GM12878 (cell line): ENCODE results near the gene NR1I3. TPM values are rescaled to one million over a fixed set of nuclear protein-coding genes. Genes with fewer than 3 reads are reported as not detected.

Experiments used
- ATAC-seq: fragments of 200-7000 bp; cut with Tn5 transposase; 3 replicates; pipeline ENCODE4 v1.9.1; 2020; ENCODE audit warnings: mild to moderate bottlenecking, moderate library complexity
- BruUV-seq: library from RNA; stranded (reverse); fragments of 400-500 nt; replicated peaks from 2 replicates; lab custom pipeline; 2021; lab: Mats Ljungman, UMichigan
- CTCF ChIA-PET: fragments of 300-600 bp; sonication (Branson Sonifier 250); formaldehyde crosslinking; extraction: SDS; loops from one replicate; lab custom pipeline; 2021; ENCODE audit warnings: inconsistent platforms; lab: Yijun Ruan, JAX
- POLR2A ChIA-PET: fragments of 350-600 bp; formaldehyde crosslinking; extraction: SDS; loops from one replicate; lab custom pipeline; 2021; ENCODE audit warnings: inconsistent platforms; lab: Charles Lee
- RAD21 ChIA-PET: fragments of 300-600 bp; sonication (Branson Sonifier 250); formaldehyde crosslinking; loops from one replicate; lab custom pipeline; 2023; ENCODE audit warnings: antibody characterized with exemption; ENCODE audit not compliant: unreplicated experiment; lab: Charles Lee
- SMC1A ChIA-PET: fragments of 300-600 bp; sonication (Branson Sonifier 250); formaldehyde crosslinking; loops from one replicate; lab custom pipeline; 2023; ENCODE audit not compliant: unreplicated experiment, uncharacterized antibody; lab: Charles Lee
- DNase-seq: peaks from one replicate; pipeline ENCODE4 v3.0.0-alpha.2; 2011; ENCODE audit warnings: low read depth, low spot score
- FAIRE-seq: peaks from 3 replicates; lab custom pipeline; 2011; peaks lifted over from hg19 to GRCh38; lab: Jason Lieb, UNC
- H2AFZ ChIP-seq: 2 replicates; pipeline ENCODE4 v1.6.0; 2011; ENCODE audit warnings: low read depth, low read length, control low read depth; ENCODE audit not compliant: control insufficient read depth
- H3K27ac ChIP-seq: 2 replicates; pipeline ENCODE4 v1.5.1; 2011; ENCODE audit warnings: control low read depth; ENCODE audit not compliant: control insufficient read depth, insufficient read depth
- H3K27me3 ChIP-seq, 2 experiments: replicated peaks in 1 of 2; 2 replicates each; pipeline versions ENCODE4 v1.6.0 to v1.6.1; 2011; ENCODE audit warnings: low read length in 1 of 2; ENCODE audit not compliant: control insufficient read depth in 2 of 2, insufficient read depth in 2 of 2
- H3K36me3 ChIP-seq, 2 experiments: 2 replicates each; pipeline ENCODE4 v1.5.1; 2011; ENCODE audit warnings: low read length in 1 of 2; ENCODE audit not compliant: control insufficient read depth in 2 of 2, insufficient read depth in 2 of 2
- H3K4me1 ChIP-seq: 2 replicates; pipeline ENCODE4 v1.6.1; 2011; ENCODE audit warnings: mild to moderate bottlenecking, low read length, moderate library complexity, mixed read lengths; ENCODE audit not compliant: control insufficient read depth, insufficient read depth
- H3K4me2 ChIP-seq: 2 replicates; pipeline ENCODE4 v1.6.0; 2011; ENCODE audit warnings: control low read depth; ENCODE audit not compliant: control insufficient read depth, insufficient read depth
- H3K4me3 ChIP-seq: fragments of 200-600 bp; sonication (generic); 2 replicates; pipeline ENCODE4 v1.5.1; 2016
- H3K79me2 ChIP-seq: 2 replicates; pipeline ENCODE4 v1.6.0; 2011; ENCODE audit warnings: low read length; ENCODE audit not compliant: control insufficient read depth, insufficient read depth
- H3K9ac ChIP-seq: 2 replicates; pipeline ENCODE4 v1.8.0; 2011; ENCODE audit warnings: low read length, control low read depth, mixed read lengths; ENCODE audit not compliant: control insufficient read depth, insufficient read depth
- H3K9me3 ChIP-seq: replicated peaks from 3 replicates; pipeline ENCODE4 v1.5.1; 2011; ENCODE audit warnings: mild to moderate bottlenecking, low read length; ENCODE audit not compliant: control insufficient read depth, insufficient read depth
- H4K20me1 ChIP-seq: 2 replicates; pipeline ENCODE4 v1.6.0; 2011; ENCODE audit not compliant: control insufficient read depth, insufficient read depth
- CBX3 ChIP-seq: fragments of 200-600 bp; sonication (generic); IDR thresholded peaks from 2 replicates; pipeline ENCODE4 v1.6.1; 2016; ENCODE audit warnings: low read depth, borderline replicate concordance
- CBX5 ChIP-seq: sonication (generic); IDR thresholded peaks from 2 replicates; pipeline ENCODE4 v1.6.1; 2016; ENCODE audit warnings: low read depth, moderate library complexity, mild to moderate bottlenecking, inconsistent platforms
- FOS ChIP-seq: IDR thresholded peaks from 3 replicates; pipeline ENCODE4 v1.6.1; 2011; ENCODE audit warnings: borderline replicate concordance; ENCODE audit not compliant: insufficient read length; ENCODE audit errors: extremely low read depth
- HCFC1 ChIP-seq: fragments of 150-350 bp; IDR thresholded peaks from 2 replicates; pipeline ENCODE4 v1.6.1; 2014; ENCODE audit warnings: low read length
- JUNB ChIP-seq: IDR thresholded peaks from 2 replicates; pipeline ENCODE4 v1.6.1; 2016; ENCODE audit warnings: antibody characterized with exemption, mild to moderate bottlenecking
- MTA2 ChIP-seq: fragments of 450-650 bp; IDR thresholded peaks from 2 replicates; pipeline ENCODE4 v1.6.1; 2016; ENCODE audit warnings: low read depth, mild to moderate bottlenecking, moderate library complexity
- MXI1 ChIP-seq: fragments of 150-350 bp; IDR thresholded peaks from 2 replicates; pipeline ENCODE4 v1.6.1; 2011; ENCODE audit warnings: low read depth, mild to moderate bottlenecking, inconsistent platforms, low read length, improper control_type of control experiment
- NFYA ChIP-seq: IDR thresholded peaks from 2 replicates; pipeline ENCODE4 v1.6.1; 2011; ENCODE audit warnings: low read depth, mild to moderate bottlenecking, low read length, improper control_type of control experiment, borderline replicate concordance
- RAD51 ChIP-seq: fragments of 450-650 bp; IDR thresholded peaks from 2 replicates; pipeline ENCODE4 v1.6.1; 2016; ENCODE audit warnings: moderate library complexity, mild to moderate bottlenecking, inconsistent platforms
- RCOR1 ChIP-seq: conservative IDR thresholded peaks from 2 replicates; pipeline ENCODE4 v1.6.1; 2012; ENCODE audit warnings: low read depth, low read length, improper control_type of control experiment
- SMC3 ChIP-seq: IDR thresholded peaks from 2 replicates; pipeline ENCODE4 v1.6.1; 2011; ENCODE audit warnings: low read length, improper control_type of control experiment, borderline replicate concordance
- YY1 ChIP-seq: IDR thresholded peaks from 2 replicates; pipeline ENCODE4 v1.6.1; 2011; ENCODE audit warnings: low read depth, mild to moderate bottlenecking, low read length
- ZNF592 ChIP-seq: fragments of 450-650 bp; IDR thresholded peaks from 2 replicates; pipeline ENCODE4 v1.6.1; 2017; ENCODE audit warnings: mild to moderate bottlenecking, moderate library complexity
- WGBS: methylation state at CpG from one replicate; pipeline ENCODE4 v1.1.6; 2016; ENCODE audit warnings: low lambda C conversion rate; ENCODE audit not compliant: insufficient replicate concordance, insufficient coverage; ENCODE audit errors: missing lambda C conversion rate; 5-methylcytosine and 5-hydroxymethylcytosine counted together
- in situ Hi-C: fragments of 300-500 bp; cut with MboI; formaldehyde crosslinking; loops from 9 replicates; pipeline ENCODE4 v1.14.3; 2018; ENCODE audit warnings: mixed read lengths
- intact Hi-C: fragments of 100-400 bp; cut with micrococcal nuclease; formaldehyde crosslinking; loops from one replicate; pipeline ENCODE4 v1.14.2; 2022; ENCODE audit not compliant: unreplicated experiment
- polyA plus RNA-seq, 11 experiments: library from polyadenylated mRNA; depleted of rRNA in 4 of 11; unstranded in 6 of 11; stranded (reverse) in 5 of 11; fragments of >200 nt; fragmentation: Nextera tagmentation in 4 of 11; fragmentation: Illumina TruSeq in 1 of 11; extraction: Ambion mirVana in 4 of 11; extraction: Trizol in 1 of 11; gene quantifications; 1 replicate in 1 of 11; 2 replicates in 10 of 11; pipeline versions ENCODE4 v1.2.1 to v1.2.3, GENCODE V29; 2011 to 2016; ENCODE audit warnings: inconsistent platforms in 2 of 11, missing spikeins in 2 of 11, low read depth in 1 of 11
- total RNA-seq, 4 experiments: library from RNA; depleted of rRNA in 3 of 4; stranded (reverse); fragments of >200 nt in 3 of 4; fragmentation: Illumina TruSeq in 1 of 4; extraction: Trizol in 1 of 4; gene quantifications; 2 replicates each; pipeline versions ENCODE4 v1.2.1 to v1.2.3, GENCODE V29; 2013 to 2021
- TF ChIP-seq, protein P1 (sequence below): fragments of 450-650 bp; IDR thresholded peaks from 2 replicates; pipeline ENCODE4 v1.6.1; 2017; ENCODE audit warnings: low read depth, mild to moderate bottlenecking, moderate library complexity

NR1I3 gene
- total and polyA plus RNA-seq, 10 of the 15 experiments (the other 5 are each of a cell fraction or from before 2014, with no cell fraction given), result 0.13 to 0.52 (median 0.24) TPM; not detected in 7

GRCh38 chr1:161285113-161285512 is 47.1 kb upstream of the NR1I3 start (continued):
- TF ChIP-seq, protein P1, sequence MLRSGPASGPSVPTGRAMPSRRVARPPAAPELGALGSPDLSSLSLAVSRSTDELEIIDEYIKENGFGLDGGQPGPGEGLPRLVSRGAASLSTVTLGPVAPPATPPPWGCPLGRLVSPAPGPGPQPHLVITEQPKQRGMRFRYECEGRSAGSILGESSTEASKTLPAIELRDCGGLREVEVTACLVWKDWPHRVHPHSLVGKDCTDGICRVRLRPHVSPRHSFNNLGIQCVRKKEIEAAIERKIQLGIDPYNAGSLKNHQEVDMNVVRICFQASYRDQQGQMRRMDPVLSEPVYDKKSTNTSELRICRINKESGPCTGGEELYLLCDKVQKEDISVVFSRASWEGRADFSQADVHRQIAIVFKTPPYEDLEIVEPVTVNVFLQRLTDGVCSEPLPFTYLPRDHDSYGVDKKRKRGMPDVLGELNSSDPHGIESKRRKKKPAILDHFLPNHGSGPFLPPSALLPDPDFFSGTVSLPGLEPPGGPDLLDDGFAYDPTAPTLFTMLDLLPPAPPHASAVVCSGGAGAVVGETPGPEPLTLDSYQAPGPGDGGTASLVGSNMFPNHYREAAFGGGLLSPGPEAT, result no peak
- TF ChIP-seq NFYA (no peak), RAD51 (no peak), RCOR1 (no peak)

DNA sequence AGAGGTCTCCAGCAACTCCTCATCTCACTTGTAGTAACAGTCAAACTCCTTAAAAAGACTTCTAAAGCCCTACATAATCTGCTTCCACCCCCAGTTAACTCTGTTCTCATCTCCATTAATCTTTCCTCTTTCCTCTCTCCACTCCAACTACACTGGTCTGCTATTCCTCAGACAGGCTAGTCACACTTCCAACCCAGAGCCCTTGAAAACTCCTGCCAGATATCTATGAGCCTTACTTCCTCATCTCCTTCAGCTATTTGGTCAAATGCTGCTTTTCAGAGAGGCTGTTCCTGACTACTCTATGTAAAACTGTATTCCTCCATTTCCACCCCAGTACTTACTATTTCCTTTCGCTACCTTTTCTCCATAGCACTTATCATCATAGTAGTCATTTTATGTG is 45.0 kb upstream of the NR1I3 start:
- RAD21 ChIA-PET, result interaction anchor here (1.1 to 1.2 kb wide), 2 partner anchors 22 to 57 kb away, joined by 3 to 6 read pairs; partner anchors contain the start of gene TOMM40L
- intact Hi-C loops, result loop anchor here (5.0 kb wide), 1 partner anchor 36 kb away; no protein-coding TSS in a partner anchor
- in situ Hi-C loops, result no loop called here
- Histone ChIP-seq H4K20me1 (no peaks in the 10 kb centered on the region), H3K4me2 (no peak overlapping the region), H3K36me3 (no peaks in the 10 kb centered on the region), H3K9ac (no peak overlapping the region), H3K4me1 (no peaks in the 10 kb centered on the region), H2AFZ (no peak overlapping the region), H3K79me2 (no peaks in the 10 kb centered on the region), H3K27me3 (peaks cover 0 to 3% of the 10 kb centered on the region in 2 experiments; a peak in 2 of 4 replicates), H3K27ac (no peak overlapping the region), H3K4me3 (no peak overlapping the region), H3K9me3 (no peaks in the 10 kb centered on the region)
- 91% methylated on average over 1 of the region's 1 CpG for WGBS
- SMC1A ChIA-PET, result interaction anchor here (1.3 kb wide), 1 partner anchor 8 kb away, joined by 4 read pairs; no protein-coding TSS in a partner anchor
- CTCF ChIA-PET, result interaction anchor here (0.6 to 2.3 kb wide), 7 partner anchors 8 to 91 kb away, joined by 3 to 10 read pairs (median 5); partner anchors contain the start of gene TOMM40L
- POLR2A ChIA-PET, result interaction anchor here (0.6 to 0.8 kb wide), 3 partner anchors 10 to 71 kb away, joined by 3 read pairs; no protein-coding TSS in a partner anchor
- no peak for DNase-seq
- TF ChIP-seq CBX3, result no peak
- no peak for TF ChIP-seq MTA2
- no peak for TF ChIP-seq FOS
- TF ChIP-seq CBX5, result no peak
- TF ChIP-seq HCFC1, result no peak
- TF ChIP-seq JUNB, result no peak
- no peak for TF ChIP-seq ZNF592
- TF ChIP-seq SMC3, result no peak
- TF ChIP-seq MXI1, result no peak
- TF ChIP-seq YY1, result no peak
- ATAC-seq, result no peak
- no peak for FAIRE-seq
- no TSS peak for BruUV-seq
